ENCODE results near the gene MEAF6. TPM values are rescaled to one million over a fixed set of nuclear protein-coding genes. Genes with fewer than 3 reads are reported as not detected.

The MEAF6 gene
- total RNA-seq, 1 experiment from 2014 or later = 60.1 TPM

DNA sequence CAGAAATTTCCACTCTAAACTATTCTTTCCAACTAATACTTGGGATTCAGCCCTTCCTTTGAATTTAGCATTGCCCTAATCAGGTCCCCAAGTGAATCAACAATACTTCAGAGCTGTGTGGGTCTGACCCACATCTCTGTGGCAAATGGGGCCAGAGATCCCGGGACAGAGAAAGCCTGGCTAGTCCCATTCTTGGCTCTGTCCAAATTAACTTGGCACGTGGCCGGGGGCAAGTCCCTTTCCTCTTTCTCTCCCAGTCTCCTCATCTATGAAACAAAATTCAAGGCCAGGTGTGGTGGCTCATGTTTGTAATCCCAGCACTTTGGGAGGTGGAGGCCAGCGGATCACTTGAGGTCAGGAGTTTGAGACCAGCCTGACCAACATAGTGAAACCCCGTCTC, 46.5 kb downstream of the MEAF6 start:
- CTCF ChIA-PET = no interaction called here

DNA sequence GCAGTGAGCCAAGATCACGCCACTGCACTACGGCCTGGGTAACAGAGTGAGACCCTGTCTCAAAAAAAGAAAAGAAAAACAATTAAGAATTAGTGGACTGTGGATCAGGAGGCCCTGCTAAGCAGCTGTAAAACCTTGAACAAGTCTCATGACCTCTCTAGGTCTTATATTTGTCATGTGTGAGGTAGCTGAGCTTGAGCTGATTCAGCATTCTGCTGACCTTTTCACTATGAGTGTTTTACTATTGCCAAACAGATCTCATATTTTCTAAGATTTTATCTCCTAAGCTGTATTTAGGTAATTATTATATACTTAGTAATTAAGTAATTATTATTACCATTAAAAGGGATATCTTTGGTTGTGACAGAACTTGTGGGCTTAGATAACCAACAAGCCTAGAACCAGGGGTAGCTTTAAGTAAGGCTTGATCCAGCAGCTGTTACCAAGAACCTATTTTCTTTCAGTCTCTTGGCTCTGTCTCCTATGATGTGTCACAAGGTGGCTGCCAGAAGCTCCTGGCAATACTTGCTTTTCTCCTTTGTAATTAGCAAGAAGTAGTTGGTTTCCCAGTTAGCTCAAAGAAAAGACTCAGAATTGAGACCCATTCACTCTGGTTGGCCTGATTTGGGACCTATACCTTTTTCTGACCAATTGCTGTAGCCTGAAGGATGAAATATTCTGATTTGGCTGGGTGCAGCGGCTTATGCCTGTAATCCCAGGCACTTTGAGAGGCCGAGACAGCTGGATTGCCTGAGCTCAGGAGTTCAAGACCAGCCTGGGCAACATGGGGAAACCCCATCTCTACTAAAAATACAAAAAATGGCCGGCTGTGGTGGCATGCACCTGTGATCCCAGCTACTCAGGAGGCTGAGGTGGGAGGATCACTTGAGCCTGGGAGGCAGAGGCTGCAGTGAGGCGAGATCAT, 48.7 kb downstream of the MEAF6 start:
- no peak for DNase-seq
- BruUV-seq (replicated peaks) = no TSS peak
- intact Hi-C loops (cut with micrococcal nuclease; ENCODE audit: unreplicated experiment) = no loop called here
- Mint-ChIP-seq H3K4me3 (ENCODE audit: low read depth, unreplicated experiment) (no peak overlapping the region), H3K27me3 (ENCODE audit: unreplicated experiment) (no peaks in the 10 kb centered on the region), H3K9me3 (ENCODE audit: low read depth, unreplicated experiment) (no peaks in the 10 kb centered on the region), H3K27ac (ENCODE audit: unreplicated experiment) (no peak overlapping the region), H3K36me3 (ENCODE audit: insufficient read depth, unreplicated experiment) (peaks cover 31% of the 10 kb centered on the region), H3K4me1 (ENCODE audit: low read depth, unreplicated experiment) (peaks cover 9% of the 10 kb centered on the region)
- CTCF ChIA-PET = interaction anchor here (0.6 kb wide), 1 partner anchor 553 kb away, joined by 3 read pairs; no protein-coding TSS in a partner anchor
- no peak for TF ChIP-seq CTCF (IDR thresholded peaks at IDR 0.05; ENCODE audit: unreplicated experiment)

More for the DNA sequence above, 46.5 kb downstream of the MEAF6 start:
- no peak for DNase-seq
- TF ChIP-seq CTCF (IDR thresholded peaks at IDR 0.05; ENCODE audit: unreplicated experiment) = no peak
- Mint-ChIP-seq H3K36me3 (ENCODE audit: insufficient read depth, unreplicated experiment) (peaks cover 50% of the 10 kb centered on the region), H3K27me3 (ENCODE audit: unreplicated experiment) (no peaks in the 10 kb centered on the region), H3K4me1 (ENCODE audit: low read depth, unreplicated experiment) (peaks cover 24% of the 10 kb centered on the region), H3K9me3 (ENCODE audit: low read depth, unreplicated experiment) (no peaks in the 10 kb centered on the region), H3K27ac (ENCODE audit: unreplicated experiment) (no peak overlapping the region), H3K4me3 (ENCODE audit: low read depth, unreplicated experiment) (no peak overlapping the region)
- intact Hi-C loops (cut with micrococcal nuclease; ENCODE audit: unreplicated experiment) = no loop called here
- no TSS peak for BruUV-seq (replicated peaks)

DNA sequence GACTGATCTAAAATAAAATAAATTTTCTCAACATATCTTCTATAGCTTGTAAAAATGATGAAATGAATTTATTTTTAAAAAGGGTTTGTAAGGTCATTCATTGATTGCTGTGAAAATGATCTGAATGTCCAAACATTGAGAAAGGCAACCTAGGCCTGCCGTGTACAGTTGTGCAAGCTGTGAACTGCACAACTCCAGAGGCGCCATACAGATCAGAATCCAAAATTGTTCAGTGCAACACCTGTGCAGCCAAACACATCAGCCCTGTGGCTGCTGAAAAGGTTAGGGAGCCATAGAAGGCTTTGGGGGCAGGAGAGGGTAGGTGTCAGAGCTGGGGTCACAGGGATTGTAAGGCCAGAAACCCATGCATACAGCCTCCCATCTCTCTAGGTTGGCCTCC, 50.1 kb downstream of the MEAF6 start:
- Mint-ChIP-seq H3K9me3 (ENCODE audit: low read depth, unreplicated experiment) (no peaks in the 10 kb centered on the region), H3K27me3 (ENCODE audit: unreplicated experiment) (no peaks in the 10 kb centered on the region), H3K4me3 (ENCODE audit: low read depth, unreplicated experiment) (no peak overlapping the region), H3K36me3 (ENCODE audit: insufficient read depth, unreplicated experiment) (peaks cover 29% of the 10 kb centered on the region), H3K4me1 (ENCODE audit: low read depth, unreplicated experiment) (peaks cover 3% of the 10 kb centered on the region), H3K27ac (ENCODE audit: unreplicated experiment) (no peak overlapping the region)
- intact Hi-C loops (cut with micrococcal nuclease; ENCODE audit: unreplicated experiment) = no loop called here
- no TSS peak for BruUV-seq (replicated peaks)
- no peak for DNase-seq
- CTCF ChIA-PET = no interaction called here
- no peak for TF ChIP-seq CTCF (IDR thresholded peaks at IDR 0.05; ENCODE audit: unreplicated experiment)

DNA sequence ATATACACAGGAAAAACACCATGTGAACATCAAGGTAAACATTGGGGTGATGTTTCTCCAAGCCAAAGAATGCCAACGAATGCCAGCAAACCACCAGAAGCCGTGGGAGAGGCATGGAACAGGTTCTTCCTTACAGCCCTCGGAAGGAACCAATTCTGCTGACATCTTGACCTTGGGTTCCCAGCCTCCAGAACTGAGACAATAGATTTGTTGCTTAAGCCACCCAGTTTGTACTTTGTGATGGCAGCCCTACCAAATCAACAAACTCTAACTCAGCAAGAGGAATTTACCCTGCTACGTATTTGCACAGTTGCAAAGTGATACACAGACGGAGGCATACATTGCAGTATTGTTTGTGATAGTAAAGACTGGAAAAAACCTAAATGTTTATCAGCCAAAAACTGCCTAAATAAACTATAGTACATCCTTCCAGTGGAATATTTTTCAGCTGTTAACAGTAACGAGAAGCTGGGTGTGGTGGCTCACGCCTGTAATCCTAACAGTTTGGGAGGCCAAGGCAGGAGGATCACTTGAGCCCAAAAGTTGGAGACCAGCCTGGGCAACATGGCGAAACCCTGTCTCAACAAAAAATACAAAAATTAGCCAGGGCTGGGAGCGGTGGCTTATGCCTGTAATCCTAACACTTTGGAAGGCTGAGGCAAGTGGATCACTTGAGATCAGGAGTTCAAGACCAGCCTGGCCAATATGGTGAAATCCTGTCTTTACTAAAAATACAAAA, 52.7 kb downstream of the MEAF6 start:
- intact Hi-C loops (cut with micrococcal nuclease; ENCODE audit: unreplicated experiment) = no loop called here
- H3K27ac Mint-ChIP-seq (ENCODE audit: unreplicated experiment) = no peak overlapping the region
- no peak for TF ChIP-seq CTCF (IDR thresholded peaks at IDR 0.05; ENCODE audit: unreplicated experiment)
- no peaks in the 10 kb centered on the region for H3K27me3 Mint-ChIP-seq (ENCODE audit: unreplicated experiment)
- no TSS peak for BruUV-seq (replicated peaks)
- H3K9me3 Mint-ChIP-seq (ENCODE audit: low read depth, unreplicated experiment) = no peaks in the 10 kb centered on the region
- H3K4me1 Mint-ChIP-seq (ENCODE audit: low read depth, unreplicated experiment) = no peaks in the 10 kb centered on the region
- peaks cover 21% of the 10 kb centered on the region for H3K36me3 Mint-ChIP-seq (ENCODE audit: insufficient read depth, unreplicated experiment)
- CTCF ChIA-PET = interaction anchor here (0.7 kb wide), 2 partner anchors 16 to 646 kb away, joined by 5 read pairs; no protein-coding TSS in a partner anchor
- no peak overlapping the region for H3K4me3 Mint-ChIP-seq (ENCODE audit: low read depth, unreplicated experiment)
- DNase-seq = no peak

Measured in Calu3 (cell line).